Measurements from ENCODE around the gene COX8C. TPM values are rescaled to one million over a fixed set of nuclear protein-coding genes. Genes with fewer than 3 reads are reported as not detected.

COX8C gene
- total and polyA plus RNA-seq, 2 of the 8 experiments (the other 6 are each of a cell fraction or from before 2014, with no cell fraction given): not detected

DNA sequence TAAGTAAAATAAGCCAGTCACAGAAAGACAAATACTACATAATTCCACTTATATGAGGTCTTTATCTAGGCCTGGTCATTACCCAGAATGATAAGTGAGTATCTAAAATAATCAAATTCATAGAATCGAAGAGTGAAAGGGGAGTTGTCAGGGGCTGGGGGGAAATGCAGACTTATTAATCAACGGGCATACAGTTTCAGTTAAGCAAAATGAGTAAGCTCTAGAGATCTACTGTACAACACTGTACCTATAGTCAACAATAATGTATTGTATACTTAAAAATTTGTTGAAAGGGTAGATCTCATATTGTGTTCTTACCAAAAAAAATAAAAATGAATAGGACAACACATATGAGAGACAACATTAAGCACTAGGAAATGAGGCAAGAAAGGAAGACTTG, 27.5 kb upstream of the COX8C start:
- ChIA-PET CTCF (ENCODE audit: partially characterized antibody) (interaction anchor here (0.7 to 1.2 kb wide), 2 partner anchors 11 to 60 kb away, joined by 3 read pairs; no protein-coding TSS in a partner anchor), POLR2A (ENCODE audit: partially characterized antibody) (no interaction called here)
- peaks cover 10% of the 10 kb centered on the region; the same call in 1 of the 2 replicates for H3K79me1 ChIP-seq (ENCODE audit: low read depth, low read length)
- peaks cover 0 to 4% of the 10 kb centered on the region in 2 experiments for H4K20me1 ChIP-seq (replicated peaks in 1 of 2; ENCODE audit: control insufficient read depth in 1 of 2, insufficient read depth in 2 of 2, low read length in 2 of 2)
- H3K4me3 ChIP-seq (ENCODE audit: extremely low read depth in 1 of 4, insufficient read depth in 2 of 4, low read depth in 3 of 4, low read length in 4 of 4): no peak overlapping the region
- peaks cover 0 to 96% of the 10 kb centered on the region in 2 experiments; a peak in 3 of 4 replicates for H3K79me2 ChIP-seq (ENCODE audit: control insufficient read depth in 1 of 2, insufficient read depth in 2 of 2, low read length in 2 of 2)
- no peak overlapping the region for H3K23ac ChIP-seq (ENCODE audit: insufficient read length)
- TF ChIP-seq EZH2 (IDR thresholded peaks at IDR 0.05; ENCODE audit: low read depth, low read length, severe bottlenecking) (no peak), JUN (IDR thresholded peaks at IDR 0.05; ENCODE audit: low read depth, low read length) (no peak), CHD2 (IDR thresholded peaks at IDR 0.05; ENCODE audit: low read length) (no peak), POLR2AphosphoS5 (IDR thresholded peaks at IDR 0.05; ENCODE audit: low read depth, low read length) (no peak)
- DNase-seq (ENCODE audit: low read depth in 1 of 2, low spot score in 2 of 2): no peak
- no peak overlapping the region for H3K27ac ChIP-seq (ENCODE audit: low read depth, low read length)
- H4K5ac ChIP-seq (ENCODE audit: insufficient read length, low read depth, low read length): no peak overlapping the region
- no peak overlapping the region for H2BK5ac ChIP-seq (ENCODE audit: low read depth, low read length)
- no peak overlapping the region for H3K9ac ChIP-seq (replicated peaks in 1 of 4; ENCODE audit: extremely low read depth in 1 of 4, low read depth in 3 of 4, low read length in 3 of 4)
- H4K8ac ChIP-seq (ENCODE audit: extremely low read depth, insufficient read depth, low read length): no peak overlapping the region
- H3K36me3 ChIP-seq (ENCODE audit: control insufficient read depth in 2 of 4, insufficient read depth in 4 of 4, low read length in 3 of 4): no peaks in the 10 kb centered on the region
- no peak overlapping the region for H2BK12ac ChIP-seq (ENCODE audit: low read depth, low read length)
- peaks cover 0 to 14% (median 6%) of the 10 kb centered on the region in 4 experiments; a peak in 6 of 7 replicates for H3K4me1 ChIP-seq (replicated peaks in 1 of 4; ENCODE audit: control insufficient read depth in 3 of 4, insufficient read depth in 4 of 4, low read length in 3 of 4)
- FAIRE-seq: no peak
- H3K18ac ChIP-seq (ENCODE audit: extremely low read depth, low read length): no peak overlapping the region
- H2AK5ac ChIP-seq (ENCODE audit: low read depth, low read length): no peak overlapping the region
- 90% methylated on average over 2 of the region's 2 CpGs; no CpG with 5 or more reads in 1 of the 2 experiments for WGBS, 2 experiments (ENCODE audit: extremely low coverage in 1 of 2, insufficient coverage in 1 of 2, insufficient read length in 1 of 2, insufficient replicate concordance in 2 of 2, low coverage in 1 of 2, low lambda C conversion rate in 2 of 2, missing lambda C conversion rate in 1 of 2)
- no peak overlapping the region for H4K91ac ChIP-seq (replicated peaks; ENCODE audit: insufficient read length, low read length)
- H3K4me2 ChIP-seq (ENCODE audit: insufficient read depth in 1 of 2, low read depth in 2 of 2, low read length in 2 of 2): no peak overlapping the region
- H3K23me2 ChIP-seq (ENCODE audit: low read depth, low read length): no peaks in the 10 kb centered on the region
- no peak overlapping the region for H3K4ac ChIP-seq (replicated peaks; ENCODE audit: insufficient read length, low read depth, low read length)
- H3K27me3 ChIP-seq (replicated peaks in 1 of 4; ENCODE audit: control insufficient read depth in 3 of 4, extremely low read depth in 1 of 4, insufficient read depth in 3 of 4, low read length in 3 of 4): no peaks in the 10 kb centered on the region
- H3K14ac ChIP-seq (ENCODE audit: insufficient read length): no peak overlapping the region
- H2AFZ ChIP-seq (ENCODE audit: low read length): no peak overlapping the region
- no peaks in the 10 kb centered on the region for H3K9me3 ChIP-seq (ENCODE audit: insufficient read depth in 2 of 2, low read depth in 1 of 2, low read length in 1 of 2)
- no peak overlapping the region for H2BK120ac ChIP-seq (replicated peaks; ENCODE audit: low read depth, low read length)
- no peak overlapping the region for H2BK20ac ChIP-seq (ENCODE audit: low read length)
- no peak overlapping the region for H3K56ac ChIP-seq (replicated peaks; ENCODE audit: insufficient read length, low read depth, low read length)
- no peak overlapping the region for H2BK15ac ChIP-seq (ENCODE audit: low read length)

Measured in H1 (cell line).